Astrocyte of the spinal cord (primary cell): ENCODE measurements around the gene MGME1.

Experiments used
- DNase-seq: peaks from one replicate; pipeline ENCODE4 v3.0.0; 2011; ENCODE audit warnings: low read depth, low spot score
- H3K4me3 ChIP-seq: 2 replicates; pipeline ENCODE4 v1.5.1; 2011; ENCODE audit warnings: low read depth, mild to moderate bottlenecking, low read length, moderate library complexity
- CTCF ChIP-seq: IDR thresholded peaks from 2 replicates; pipeline ENCODE4 v1.5.1; 2012; ENCODE audit warnings: low read depth, mild to moderate bottlenecking, low read length, inconsistent platforms
- in situ Hi-C: cut with HindIII; loops from 2 replicates; pipeline ENCODE4 v1.10.0; 2017; ENCODE audit warnings: low sequenced_read_pairs

MGME1 gene

GRCh38 chr20:17992224-17992637 lies 23.4 kb downstream of the MGME1 start:
- in situ Hi-C loops = no loop called here
- no peak overlapping the region for H3K4me3 ChIP-seq
- TF ChIP-seq CTCF = no peak
- DNase-seq = no peak

- no peak for DNase-seq
- in situ Hi-C loops = no loop called here
- H3K4me3 ChIP-seq = no peak overlapping the region
- no peak for TF ChIP-seq CTCF
These were observed 24.2 kb downstream of the MGME1 start for GRCh38 chr20:17992847-17993513.

GRCh38 chr20:17993546-17993945 lies 24.7 kb downstream of the MGME1 start:
- in situ Hi-C loops = no loop called here
- DNase-seq = no peak
- no peak for TF ChIP-seq CTCF
- H3K4me3 ChIP-seq = no peak overlapping the region

GRCh38 chr20:17995967-17996819 lies 27.4 kb downstream of the MGME1 start:
- no peak overlapping the region for H3K4me3 ChIP-seq
- in situ Hi-C loops = no loop called here
- DNase-seq = peak; percentile 72

GRCh38 chr20:17998446-17998845 lies 29.6 kb downstream of the MGME1 start:
- DNase-seq = no peak
- in situ Hi-C loops = no loop called here
- TF ChIP-seq CTCF = no peak
- no peak overlapping the region for H3K4me3 ChIP-seq

More at GRCh38 chr20:17995967-17996819, 27.4 kb downstream of the MGME1 start:
- peak; percentile 97 for TF ChIP-seq CTCF

GRCh38 chr20:17999566-17999965 lies 30.7 kb downstream of the MGME1 start:
- TF ChIP-seq CTCF = no peak
- in situ Hi-C loops = no loop called here
- DNase-seq = no peak
- H3K4me3 ChIP-seq = no peak overlapping the region
